ENCODE measurements around the gene TRIM66. TPM values are rescaled to one million over a fixed set of nuclear protein-coding genes. Genes with fewer than 3 reads are reported as not detected.

Gene TRIM66
- polyA plus RNA-seq, 3 donors, result 2.9 to 3.2 (median 3.1) TPM

DNA sequence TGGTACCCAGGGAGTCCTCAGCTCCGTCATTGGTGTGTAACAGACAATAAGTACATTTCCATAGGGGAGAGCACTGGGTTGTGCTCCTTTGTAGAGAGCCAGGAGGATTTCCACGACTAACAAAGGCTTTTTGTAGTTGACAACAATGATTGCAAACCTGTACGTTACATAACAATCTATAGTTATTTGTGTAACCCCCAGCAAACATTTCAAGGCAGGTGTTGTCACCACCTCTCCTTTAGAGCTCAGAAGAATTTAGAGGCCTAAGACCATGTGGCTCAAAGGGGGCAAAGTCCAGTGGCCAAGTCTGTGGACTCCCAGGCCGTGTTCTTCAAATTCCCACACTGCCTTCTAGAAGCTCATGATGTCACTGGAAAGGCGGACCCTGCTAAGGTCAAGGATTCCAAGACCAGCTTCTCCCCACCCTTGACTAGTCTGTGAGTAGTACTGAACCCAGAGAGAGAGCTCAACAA is 15.9 kb upstream of the TRIM66 start:
- WGBS, 3 donors, result 51 to 83% (median 78%) methylated on average over 5 of the region's 5 CpGs
- H3K27ac ChIP-seq (ENCODE audit: low read depth, low read length), result no peak overlapping the region

- 78 to 94% (median 81%) methylated on average over 3 of the region's 3 CpGs for WGBS, 3 donors
- H3K27ac ChIP-seq (ENCODE audit: low read depth, low read length), result no peak overlapping the region
These were observed 14.6 kb upstream of the TRIM66 start for GRCh38 chr11:8697054-8697453.

GRCh38 chr11:8694137-8694536 is 11.7 kb upstream of the TRIM66 start:
- WGBS, 3 donors, result 81 to 83% (median 81%) methylated on average over 5 of the region's 5 CpGs
- peak overlapping the region; percentile 22 for H3K27ac ChIP-seq (ENCODE audit: low read depth, low read length)

DNA sequence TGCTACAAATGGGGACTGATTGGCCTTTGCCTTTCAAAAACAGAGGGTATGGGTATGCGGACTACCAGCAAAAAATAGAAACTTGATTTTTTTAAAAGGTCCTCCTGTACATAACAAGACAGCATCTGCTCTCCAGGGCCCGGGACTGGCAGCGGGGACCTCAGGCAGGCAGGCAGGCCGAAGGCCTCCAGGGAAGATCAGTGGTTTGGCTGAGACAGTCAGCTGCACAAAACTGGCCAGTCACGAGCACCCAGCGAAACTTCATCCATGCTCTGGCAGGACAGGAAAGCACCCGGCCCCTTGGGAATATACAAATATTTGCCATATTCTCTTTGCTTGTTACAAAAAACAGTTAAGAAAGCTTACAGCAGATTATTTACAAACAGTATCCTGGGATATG is 11.1 kb upstream of the TRIM66 start:
- H3K27ac ChIP-seq (ENCODE audit: low read depth, low read length), result peak overlapping the region; percentile 22
- WGBS, 3 donors, result 86 to 92% (median 87%) methylated on average over 7 of the region's 7 CpGs

- WGBS, 3 donors, result 83 to 94% (median 83%) methylated on average over 6 of the region's 6 CpGs
- H3K27ac ChIP-seq (ENCODE audit: low read depth, low read length), result no peak overlapping the region
These were observed 10.6 kb upstream of the TRIM66 start for GRCh38 chr11:8693010-8693551.

GRCh38 chr11:8692417-8692816 is 10.0 kb upstream of the TRIM66 start:
- H3K27ac ChIP-seq (ENCODE audit: low read depth, low read length), result no peak overlapping the region
- 57 to 68% (median 59%) methylated on average over 3 of the region's 3 CpGs for WGBS, 3 donors

GRCh38 chr11:8691601-8692000 is 9.1 kb upstream of the TRIM66 start:
- H3K27ac ChIP-seq (ENCODE audit: low read depth, low read length), result no peak overlapping the region
- WGBS, 3 donors, result 87 to 94% (median 93%) methylated on average over 6 of the region's 6 CpGs

- H3K27ac ChIP-seq (ENCODE audit: low read depth, low read length), result no peak overlapping the region
- WGBS, 3 donors, result 86 to 89% (median 88%) methylated on average over 4 of the region's 4 CpGs
These were observed 8.2 kb upstream of the TRIM66 start for GRCh38 chr11:8690374-8691342.

DNA sequence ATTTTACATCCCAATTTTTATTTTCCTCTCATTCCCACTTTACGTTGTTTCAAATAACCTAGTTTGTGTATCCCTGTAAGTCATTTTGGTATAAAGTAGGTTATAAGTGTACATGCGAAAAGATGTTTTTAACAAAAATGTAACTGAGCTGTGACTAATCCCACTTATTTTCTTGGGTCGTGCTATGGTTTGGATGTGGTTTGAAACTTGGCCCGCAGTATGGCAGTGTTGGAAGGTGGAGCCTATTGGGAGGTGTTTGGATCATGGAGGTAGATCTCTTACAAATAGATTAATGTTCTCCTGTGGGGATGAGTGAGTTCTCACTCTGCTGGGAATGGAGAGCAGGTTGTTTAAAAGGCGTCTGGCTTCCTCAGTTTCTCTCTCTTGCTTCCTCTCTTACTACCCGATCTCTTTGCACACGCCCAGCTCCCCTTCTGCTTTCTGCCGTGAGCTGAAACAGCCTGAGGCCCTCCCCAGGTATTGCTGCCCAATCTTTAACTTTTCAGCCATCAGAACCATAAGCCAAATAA is 7.3 kb upstream of the TRIM66 start:
- H3K27ac ChIP-seq (ENCODE audit: low read depth, low read length), result no peak overlapping the region
- 83 to 90% (median 88%) methylated on average over 8 of the region's 8 CpGs for WGBS, 3 donors

DNA sequence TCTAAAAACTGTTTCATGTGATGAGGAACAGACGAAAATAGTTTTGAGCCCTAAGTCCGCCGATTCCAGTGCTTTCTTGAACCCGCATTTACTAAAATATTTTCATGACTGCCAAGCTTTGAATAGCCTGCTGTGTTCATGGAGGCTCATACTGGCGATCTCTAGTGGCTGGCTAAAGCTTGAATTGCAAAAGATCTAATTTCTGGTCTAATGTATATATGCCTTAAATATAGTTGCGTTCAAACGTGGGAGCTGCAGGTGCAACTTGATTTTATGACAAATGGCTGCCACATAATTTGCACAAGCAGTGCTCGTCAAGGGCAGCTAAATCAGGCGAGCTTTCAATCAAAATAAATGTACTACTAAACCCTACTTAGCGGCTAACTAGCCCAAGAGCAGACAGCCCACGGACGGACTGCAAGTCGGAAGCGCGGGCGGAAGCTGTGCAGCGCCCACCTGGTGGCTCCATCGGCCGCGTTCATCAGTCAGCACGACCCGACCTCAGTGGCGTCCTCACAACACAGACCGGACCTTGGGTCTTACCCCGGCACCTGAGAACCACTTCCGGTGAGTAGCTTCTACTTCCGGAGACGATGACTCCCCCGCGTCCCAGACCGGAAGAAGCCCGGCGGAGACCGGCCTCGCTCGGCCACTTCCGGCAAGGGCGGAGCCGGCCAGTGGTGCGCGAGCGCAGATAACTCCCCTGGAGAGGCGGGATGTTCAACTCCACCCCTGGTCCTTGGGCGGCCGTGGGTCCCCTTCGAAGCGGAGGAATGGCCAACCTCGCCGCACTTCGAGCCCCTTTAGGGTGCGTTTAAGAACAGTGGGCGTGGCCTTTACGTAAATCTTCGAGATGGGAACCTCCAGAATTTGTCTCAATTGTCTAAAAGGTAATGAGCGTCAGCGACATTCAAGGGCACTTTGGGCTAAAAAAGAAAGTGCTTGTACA is 6.2 kb upstream of the TRIM66 start:
- WGBS, 3 donors, result 1 to 3% (median 2%) methylated on average over 56 of the region's 56 CpGs
- H3K27ac ChIP-seq (ENCODE audit: low read depth, low read length), result no peak overlapping the region

DNA sequence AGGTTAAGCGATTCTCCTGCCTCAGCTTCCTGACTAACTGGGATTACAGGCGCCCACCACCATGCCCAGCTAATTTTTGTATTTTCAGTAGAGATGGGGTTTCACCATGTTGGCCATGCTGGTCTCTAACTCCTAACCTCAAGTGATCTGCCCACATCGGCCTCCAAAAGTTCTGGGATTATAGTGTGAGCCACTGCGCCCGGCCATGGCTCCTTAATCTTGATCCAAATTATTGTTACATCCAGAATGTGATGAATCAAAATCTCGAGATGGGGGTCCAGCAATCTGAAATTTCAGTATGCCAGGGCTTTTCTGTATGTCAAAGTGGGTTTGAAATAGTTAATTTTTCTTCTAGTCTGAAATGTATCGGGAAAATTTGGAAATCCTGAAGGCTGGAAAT is 3.9 kb upstream of the TRIM66 start:
- no peak overlapping the region for H3K27ac ChIP-seq (ENCODE audit: low read depth, low read length)
- WGBS, 3 donors, result 85 to 90% (median 87%) methylated on average over 7 of the region's 7 CpGs

GRCh38 chr11:8685820-8686219 is 3.4 kb upstream of the TRIM66 start:
- WGBS, 3 donors, result 68 to 74% (median 74%) methylated on average over 2 of the region's 2 CpGs
- H3K27ac ChIP-seq (ENCODE audit: low read depth, low read length), result no peak overlapping the region

- H3K27ac ChIP-seq (ENCODE audit: low read depth, low read length), result no peak overlapping the region
- 77 to 81% (median 80%) methylated on average over 7 of the region's 7 CpGs for WGBS, 3 donors
These were observed 2.8 kb upstream of the TRIM66 start for GRCh38 chr11:8685306-8685705.

DNA sequence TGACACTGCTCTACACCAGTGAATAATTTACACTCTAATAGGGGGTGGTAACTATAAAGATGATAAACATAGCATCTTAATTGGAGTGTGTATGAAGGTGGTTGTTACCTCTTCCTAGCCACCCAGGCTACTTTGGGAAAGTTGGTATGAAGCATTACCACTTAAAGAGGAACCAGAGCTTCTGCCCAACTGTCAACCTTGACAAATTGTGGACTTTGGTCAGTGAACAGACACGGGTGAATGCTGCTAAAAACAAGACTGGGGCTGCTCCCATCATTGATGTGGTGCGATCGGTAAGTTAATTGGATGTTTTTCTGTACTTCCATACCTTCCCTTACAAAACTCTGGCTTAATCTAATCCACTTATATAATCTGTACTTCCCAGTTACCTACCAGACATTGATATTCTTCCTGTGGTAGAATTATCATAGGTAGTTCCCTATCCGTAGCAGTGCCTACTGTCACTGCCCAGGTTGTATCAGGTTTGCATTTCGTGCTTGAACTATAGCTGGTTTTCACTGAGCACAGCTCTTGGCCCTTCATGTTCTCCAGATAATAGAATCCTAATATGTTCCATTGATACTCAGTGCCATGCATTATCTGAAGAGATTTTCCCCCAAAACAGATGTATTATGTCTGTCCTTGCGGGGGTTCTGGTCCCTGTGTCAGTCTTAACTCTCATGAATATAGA is 2.3 kb upstream of the TRIM66 start:
- WGBS, 3 donors, result 74 to 77% (median 76%) methylated on average over 6 of the region's 6 CpGs
- H3K27ac ChIP-seq (ENCODE audit: low read depth, low read length), result no peak overlapping the region

- whole genome bisulfite sequencing, 3 donors, result 3% methylated on average over 27 of the region's 27 CpGs
These were observed 796 bp upstream of the TRIM66 start for GRCh38 chr11:8683115-8683807.

GRCh38 chr11:8681837-8682302 is 595 bp downstream of the TRIM66 start:
- peak overlapping the region; percentile 62 for H3K27ac ChIP-seq (ENCODE audit: low read depth, low read length)
- WGBS, 3 donors, result 21 to 31% (median 26%) methylated on average over 14 of the region's 14 CpGs

More at GRCh38 chr11:8683115-8683807, 796 bp upstream of the TRIM66 start:
- peak overlapping the region; percentile 86 for H3K27ac ChIP-seq (ENCODE audit: low read depth, low read length)

- H3K27ac ChIP-seq (ENCODE audit: low read depth, low read length), result no peak overlapping the region
- 50 to 90% (median 86%) methylated on average over 1 of the region's 1 CpG for WGBS, 3 donors
These were observed 3.5 kb downstream of the TRIM66 start for GRCh38 chr11:8679006-8679405.

All from adipose tissue (tissue), 3 donors.